Measurements from ENCODE around the gene ARSB.

- TF ChIP-seq EZH2 (IDR thresholded peaks at IDR 0.05; ENCODE audit: insufficient read depth, poor library complexity, severe bottlenecking) (no peak), EZH2phosphoT487 (IDR thresholded peaks at IDR 0.05; ENCODE audit: insufficient read depth, low read depth) (no peak)
Observed at GRCh38 chr5:78899922-78900362, 85.2 kb downstream of the ARSB start.
